Transverse colon (tissue), 4 donors: ENCODE measurements around the gene HPSE.

Experiments used
- EP300 ChIP-seq: sonication (generic); formaldehyde crosslinking; IDR thresholded peaks from one replicate; pipeline ENCODE4 v1.6.1; 2017; ENCODE audit warnings: antibody characterized with exemption, low read depth
- POLR2A ChIP-seq: fragments of 450-650 bp; IDR thresholded peaks from one replicate; pipeline ENCODE4 v1.6.1; 2016; ENCODE audit warnings: antibody characterized with exemption, mild to moderate bottlenecking, moderate library complexity
- POLR2AphosphoS5 ChIP-seq, 3 donors: sonication (generic); formaldehyde crosslinking; IDR thresholded peaks; one replicate each; pipeline ENCODE4 v1.6.1; 2016; ENCODE audit warnings: antibody characterized with exemption in 3 of 3
- TF ChIP-seq, protein P1 (sequence below), 5 experiments: fragments of 200-600 bp in 3 of 5; fragments of 450-650 bp in 2 of 5; sonication (generic) in 3 of 5; IDR thresholded peaks; 1 replicate in 2 of 5; 2 replicates in 3 of 5; pipeline ENCODE4 v1.5.1; 2016 to 2017; ENCODE audit warnings: antibody characterized with exemption in 5 of 5, inconsistent platforms in 3 of 5, mild to moderate bottlenecking in 2 of 5, moderate library complexity in 1 of 5

DNA sequence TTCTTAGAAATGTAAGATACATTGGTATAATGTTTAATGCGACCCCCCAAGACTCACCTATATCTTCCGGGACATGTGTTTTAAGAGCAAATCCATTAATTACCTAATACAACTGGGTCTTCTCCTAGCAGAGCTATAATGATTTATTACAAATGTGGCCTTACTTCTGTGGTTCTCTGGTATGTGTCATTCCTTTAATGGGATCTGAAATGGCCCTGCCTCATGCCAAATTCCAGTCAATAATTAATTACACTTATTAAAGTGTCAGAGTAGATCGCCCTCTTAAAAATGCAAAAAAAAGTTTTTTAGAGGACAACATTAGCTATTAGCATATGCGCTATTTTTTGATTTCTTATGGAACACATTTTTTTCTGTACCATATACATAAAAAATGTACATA lies 17.0 kb downstream of the HPSE start:
- TF ChIP-seq EP300 = no peak
- TF ChIP-seq, protein P1, sequence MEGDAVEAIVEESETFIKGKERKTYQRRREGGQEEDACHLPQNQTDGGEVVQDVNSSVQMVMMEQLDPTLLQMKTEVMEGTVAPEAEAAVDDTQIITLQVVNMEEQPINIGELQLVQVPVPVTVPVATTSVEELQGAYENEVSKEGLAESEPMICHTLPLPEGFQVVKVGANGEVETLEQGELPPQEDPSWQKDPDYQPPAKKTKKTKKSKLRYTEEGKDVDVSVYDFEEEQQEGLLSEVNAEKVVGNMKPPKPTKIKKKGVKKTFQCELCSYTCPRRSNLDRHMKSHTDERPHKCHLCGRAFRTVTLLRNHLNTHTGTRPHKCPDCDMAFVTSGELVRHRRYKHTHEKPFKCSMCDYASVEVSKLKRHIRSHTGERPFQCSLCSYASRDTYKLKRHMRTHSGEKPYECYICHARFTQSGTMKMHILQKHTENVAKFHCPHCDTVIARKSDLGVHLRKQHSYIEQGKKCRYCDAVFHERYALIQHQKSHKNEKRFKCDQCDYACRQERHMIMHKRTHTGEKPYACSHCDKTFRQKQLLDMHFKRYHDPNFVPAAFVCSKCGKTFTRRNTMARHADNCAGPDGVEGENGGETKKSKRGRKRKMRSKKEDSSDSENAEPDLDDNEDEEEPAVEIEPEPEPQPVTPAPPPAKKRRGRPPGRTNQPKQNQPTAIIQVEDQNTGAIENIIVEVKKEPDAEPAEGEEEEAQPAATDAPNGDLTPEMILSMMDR (IDR thresholded peaks at IDR 0.05) = no peak
- TF ChIP-seq POLR2AphosphoS5 (IDR thresholded peaks at IDR 0.05) = no peak
- no peak for TF ChIP-seq POLR2A
